ENCODE data around the gene SMIM41. TPM values are rescaled to one million over a fixed set of nuclear protein-coding genes. Genes with fewer than 3 reads are reported as not detected.
A peak's percentile ranks its signal among the peaks of the same experiment; 100 is the strongest.

The SMIM41 gene
- total and polyA plus RNA-seq, 2 donors (not counting 1 experiment from before 2014, with no cell fraction given) = 2.0 to 4.8 TPM

DNA sequence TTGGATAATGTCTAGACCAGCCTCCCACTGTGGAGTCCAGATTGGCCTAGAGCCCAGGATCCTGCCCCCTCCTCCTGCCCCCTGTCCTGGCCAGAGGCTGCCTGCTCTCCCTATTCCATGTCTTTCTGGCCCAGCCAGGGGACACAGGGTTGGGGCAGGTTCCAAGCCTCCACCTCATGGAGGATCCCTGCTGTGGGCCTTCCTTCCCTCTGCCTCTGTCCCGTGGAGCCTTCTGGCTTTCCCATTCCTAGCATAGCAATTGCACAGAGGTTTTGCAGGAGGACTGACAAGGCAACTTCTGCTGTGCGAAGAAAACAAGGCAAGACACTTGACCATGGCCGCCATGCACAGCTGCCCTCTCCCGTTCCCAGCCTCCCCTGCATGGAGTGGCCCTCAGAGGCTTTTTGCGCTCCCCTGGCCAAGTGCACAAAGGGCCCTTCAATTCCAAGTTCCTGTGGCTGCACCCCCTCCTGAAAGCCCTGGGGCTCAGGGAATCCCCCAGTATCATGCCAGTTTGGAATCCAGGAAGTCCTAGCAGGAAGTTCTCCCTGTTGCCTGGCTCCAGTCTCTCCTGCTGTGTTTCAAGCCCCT, 70.2 kb downstream of the SMIM41 start:
- peak overlapping the region; percentile 7 for H2AFZ ChIP-seq (ENCODE audit: low read length)
- H4K20me1 ChIP-seq (ENCODE audit: control insufficient read depth, extremely low read depth, insufficient read depth, low read length) = no peaks in the 10 kb centered on the region
- H3K79me2 ChIP-seq (ENCODE audit: control insufficient read depth, insufficient read depth, low read length) = no peaks in the 10 kb centered on the region
- H3K9ac ChIP-seq (ENCODE audit: insufficient read depth, low read length) = no peak overlapping the region
- peak overlapping the region; percentile 96 for H3K27ac ChIP-seq (ENCODE audit: insufficient read depth, low read length)
- no peaks in the 10 kb centered on the region for H3K36me3 ChIP-seq (ENCODE audit: control insufficient read depth, insufficient read depth, low read length)
- peaks cover 35% of the 10 kb centered on the region for H3K4me1 ChIP-seq (ENCODE audit: control insufficient read depth, extremely low read depth, insufficient read depth, low read length)
- no peak overlapping the region for H3K4me2 ChIP-seq (ENCODE audit: extremely low read depth, insufficient read depth, low read length)
- H3K27me3 ChIP-seq (ENCODE audit: control insufficient read depth, insufficient read depth, low read length) = no peaks in the 10 kb centered on the region
- H3K4me3 ChIP-seq (replicated peaks in 1 of 4; ENCODE audit: control extremely low read depth in 1 of 4, insufficient read depth in 1 of 4, low read depth in 3 of 4, low read length in 4 of 4) = no peak overlapping the region
- no peaks in the 10 kb centered on the region for H3K9me3 ChIP-seq (ENCODE audit: control insufficient read depth, insufficient read depth, low read depth, low read length)
- DNase-seq (ENCODE audit: low read depth in 2 of 2) = no peak
- TF ChIP-seq, protein P1, sequence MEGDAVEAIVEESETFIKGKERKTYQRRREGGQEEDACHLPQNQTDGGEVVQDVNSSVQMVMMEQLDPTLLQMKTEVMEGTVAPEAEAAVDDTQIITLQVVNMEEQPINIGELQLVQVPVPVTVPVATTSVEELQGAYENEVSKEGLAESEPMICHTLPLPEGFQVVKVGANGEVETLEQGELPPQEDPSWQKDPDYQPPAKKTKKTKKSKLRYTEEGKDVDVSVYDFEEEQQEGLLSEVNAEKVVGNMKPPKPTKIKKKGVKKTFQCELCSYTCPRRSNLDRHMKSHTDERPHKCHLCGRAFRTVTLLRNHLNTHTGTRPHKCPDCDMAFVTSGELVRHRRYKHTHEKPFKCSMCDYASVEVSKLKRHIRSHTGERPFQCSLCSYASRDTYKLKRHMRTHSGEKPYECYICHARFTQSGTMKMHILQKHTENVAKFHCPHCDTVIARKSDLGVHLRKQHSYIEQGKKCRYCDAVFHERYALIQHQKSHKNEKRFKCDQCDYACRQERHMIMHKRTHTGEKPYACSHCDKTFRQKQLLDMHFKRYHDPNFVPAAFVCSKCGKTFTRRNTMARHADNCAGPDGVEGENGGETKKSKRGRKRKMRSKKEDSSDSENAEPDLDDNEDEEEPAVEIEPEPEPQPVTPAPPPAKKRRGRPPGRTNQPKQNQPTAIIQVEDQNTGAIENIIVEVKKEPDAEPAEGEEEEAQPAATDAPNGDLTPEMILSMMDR (conservative IDR thresholded peaks at IDR 0.05 in 1 of 2, IDR thresholded peaks at IDR 0.05 in 1 of 2; ENCODE audit: low read depth in 1 of 2, low read length in 2 of 2) = no peak
- no peak for TF ChIP-seq EZH2 (IDR thresholded peaks at IDR 0.05; ENCODE audit: low read length, missing control alignments)

- H3K27me3 ChIP-seq (ENCODE audit: control insufficient read depth, insufficient read depth, low read length) = no peaks in the 10 kb centered on the region
- H3K9ac ChIP-seq (ENCODE audit: insufficient read depth, low read length) = no peak overlapping the region
- H3K4me1 ChIP-seq (ENCODE audit: control insufficient read depth, extremely low read depth, insufficient read depth, low read length) = peaks cover 33% of the 10 kb centered on the region
- H3K4me2 ChIP-seq (ENCODE audit: extremely low read depth, insufficient read depth, low read length) = no peak overlapping the region
- H3K9me3 ChIP-seq (ENCODE audit: control insufficient read depth, insufficient read depth, low read depth, low read length) = no peaks in the 10 kb centered on the region
- no peaks in the 10 kb centered on the region for H3K79me2 ChIP-seq (ENCODE audit: control insufficient read depth, insufficient read depth, low read length)
- H2AFZ ChIP-seq (ENCODE audit: low read length) = no peak overlapping the region
- no peaks in the 10 kb centered on the region for H4K20me1 ChIP-seq (ENCODE audit: control insufficient read depth, extremely low read depth, insufficient read depth, low read length)
- no peak overlapping the region for H3K27ac ChIP-seq (ENCODE audit: insufficient read depth, low read length)
- H3K36me3 ChIP-seq (ENCODE audit: control insufficient read depth, insufficient read depth, low read length) = no peaks in the 10 kb centered on the region
- no peak overlapping the region for H3K4me3 ChIP-seq (replicated peaks in 1 of 4; ENCODE audit: control extremely low read depth in 1 of 4, insufficient read depth in 1 of 4, low read depth in 3 of 4, low read length in 4 of 4)
- TF ChIP-seq, protein P1 (conservative IDR thresholded peaks at IDR 0.05 in 1 of 2, IDR thresholded peaks at IDR 0.05 in 1 of 2; ENCODE audit: low read depth in 1 of 2, low read length in 2 of 2) = no peak
- no peak for TF ChIP-seq EZH2 (IDR thresholded peaks at IDR 0.05; ENCODE audit: low read length, missing control alignments)
- no peak for DNase-seq (ENCODE audit: low read depth in 2 of 2)
These were observed 71.8 kb downstream of the SMIM41 start for GRCh38 chr12:52151153-52151836.

DNA sequence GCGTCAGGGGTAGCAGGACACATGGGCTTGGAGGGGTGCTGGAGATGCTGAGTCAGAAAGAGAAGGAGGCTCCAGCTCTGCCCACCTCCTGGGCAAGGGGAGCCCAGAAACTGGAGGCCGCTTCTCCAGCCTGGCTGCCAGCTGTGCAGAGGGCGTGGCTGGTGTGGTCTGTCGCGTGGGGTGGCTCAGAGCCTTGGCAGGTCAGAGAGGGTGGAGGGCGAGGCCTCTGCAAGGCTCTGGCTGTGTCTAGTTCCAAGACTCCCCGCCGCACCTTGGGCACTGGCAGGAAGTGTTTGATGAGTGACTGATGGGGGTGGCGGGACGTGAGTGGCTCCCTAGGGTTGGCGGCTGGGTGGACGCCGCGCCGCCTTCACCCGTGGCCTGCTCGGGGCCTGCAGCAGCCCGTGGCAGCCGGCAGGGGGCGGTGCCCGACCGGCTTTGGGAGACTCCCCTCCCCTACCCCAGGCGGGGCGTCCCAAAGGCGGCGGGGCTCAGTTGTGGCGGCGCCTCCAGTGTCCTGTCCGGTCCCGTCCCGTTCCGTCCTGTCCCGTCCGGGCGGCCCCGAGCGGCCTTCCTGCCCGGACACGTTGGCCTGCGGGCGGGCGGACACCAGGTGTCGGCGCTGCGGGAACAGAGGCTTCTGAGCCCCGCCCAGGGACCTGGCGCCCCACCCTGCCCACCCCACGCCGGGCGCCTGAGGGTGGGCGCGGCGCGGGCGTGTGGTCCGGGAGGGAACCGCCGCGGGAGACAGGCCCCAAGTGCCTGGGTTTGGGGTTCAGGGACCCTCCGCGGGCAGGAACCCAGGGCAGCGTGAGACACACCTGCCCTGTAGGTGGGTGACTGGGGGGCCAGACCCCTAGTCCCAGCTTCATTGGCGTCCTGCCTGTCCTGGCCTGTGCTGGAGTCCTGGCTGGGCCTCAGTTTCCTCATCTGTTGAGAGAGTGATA, 72.6 kb downstream of the SMIM41 start:
- DNase-seq (ENCODE audit: low read depth in 2 of 2) = peak; percentile 47 to 64
- TF ChIP-seq, protein P1 (conservative IDR thresholded peaks at IDR 0.05 in 1 of 2, IDR thresholded peaks at IDR 0.05 in 1 of 2; ENCODE audit: low read depth in 1 of 2, low read length in 2 of 2) = peak; percentile 60 to 68
- TF ChIP-seq EZH2 (IDR thresholded peaks at IDR 0.05; ENCODE audit: low read length, missing control alignments) = no peak
- Histone ChIP-seq H3K4me1 (ENCODE audit: control insufficient read depth, extremely low read depth, insufficient read depth, low read length) (peaks cover 27% of the 10 kb centered on the region), H3K4me2 (ENCODE audit: extremely low read depth, insufficient read depth, low read length) (peak overlapping the region; percentile 64), H3K79me2 (ENCODE audit: control insufficient read depth, insufficient read depth, low read length) (no peaks in the 10 kb centered on the region), H3K4me3 (replicated peaks in 1 of 4; ENCODE audit: control extremely low read depth in 1 of 4, insufficient read depth in 1 of 4, low read depth in 3 of 4, low read length in 4 of 4) (peak overlapping the region in 1 of 4 experiments; percentile 42), H3K36me3 (ENCODE audit: control insufficient read depth, insufficient read depth, low read length) (no peaks in the 10 kb centered on the region), H3K27ac (ENCODE audit: insufficient read depth, low read length) (peak overlapping the region; percentile 41), H4K20me1 (ENCODE audit: control insufficient read depth, extremely low read depth, insufficient read depth, low read length) (no peaks in the 10 kb centered on the region), H3K9ac (ENCODE audit: insufficient read depth, low read length) (peak overlapping the region; percentile 50), H3K9me3 (ENCODE audit: control insufficient read depth, insufficient read depth, low read depth, low read length) (no peaks in the 10 kb centered on the region), H3K27me3 (ENCODE audit: control insufficient read depth, insufficient read depth, low read length) (no peaks in the 10 kb centered on the region), H2AFZ (ENCODE audit: low read length) (peak overlapping the region; percentile 24)
